GM21360 (cell line): ENCODE results near the gene DAG1.

ENCODE experiments used
- ATAC-seq: cut with Tn5 transposase; IDR thresholded peaks from one replicate; pipeline ENCODE4 v1.9.1; 2021; ENCODE audit warnings: mild to moderate bottlenecking, moderate library complexity; ENCODE audit not compliant: unreplicated experiment

Gene DAG1

GRCh38 chr3:49469936-49470713 lies at the start of gene DAG1:
Gene DAG1, plus strand, starts transcription at chr3:49470267. Its CDS starts 40,268 bp downstream, at chr3:49510535.
- peak; percentile 85 for ATAC-seq

DNA sequence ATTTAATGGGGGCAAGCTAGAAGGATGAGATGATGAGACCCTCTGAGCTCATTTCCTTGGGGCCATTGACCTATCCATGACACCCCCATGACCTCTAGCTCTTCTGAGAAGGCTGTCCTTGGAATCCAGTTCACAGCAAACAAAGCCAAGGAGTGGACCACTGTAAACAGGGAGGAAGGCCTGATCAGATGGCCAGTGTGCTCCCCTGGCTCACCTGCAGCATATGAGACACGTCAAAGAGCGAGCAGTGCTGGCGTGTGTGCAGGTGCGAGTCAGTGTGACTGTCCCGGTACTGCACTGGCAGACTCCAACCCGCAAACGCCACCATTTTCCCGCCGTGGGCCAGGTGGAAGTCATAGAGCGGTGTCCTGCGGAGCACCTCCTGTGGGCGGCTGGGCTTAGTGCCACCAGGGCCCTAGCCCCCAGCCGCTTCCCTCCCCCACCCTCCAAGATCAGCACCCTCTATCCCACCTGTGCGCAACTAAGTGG lies 48.1 kb upstream of the DAG1 start:
- ATAC-seq = no peak

GRCh38 chr3:49422379-49423248 lies 47.5 kb upstream of the DAG1 start, which contains the start of gene AMT:
Gene AMT, minus strand, starts transcription at chr3:49422473. Its CDS starts 23 bp downstream, at chr3:49422450.
- ATAC-seq = no peak

DNA sequence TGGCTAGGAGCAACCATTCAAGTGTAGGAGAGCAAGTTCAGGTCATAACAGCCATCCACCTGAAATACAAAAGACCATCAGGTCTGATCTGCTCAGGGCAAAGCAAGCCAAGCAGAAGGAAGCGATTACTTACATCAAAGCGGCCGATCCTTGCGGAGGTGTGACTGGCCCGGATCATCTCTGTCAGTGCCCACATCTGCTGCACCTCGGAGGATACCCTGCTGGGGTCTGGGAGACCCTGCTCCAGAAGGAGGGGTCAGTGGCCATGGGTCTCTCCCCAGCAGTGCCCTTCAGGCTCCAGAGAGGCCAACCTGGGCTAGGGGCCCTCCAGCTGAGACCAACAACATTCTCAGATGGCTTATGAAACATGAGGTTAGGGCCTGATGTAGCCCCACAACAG lies 45.3 kb upstream of the DAG1 start:
- no peak for ATAC-seq

DNA sequence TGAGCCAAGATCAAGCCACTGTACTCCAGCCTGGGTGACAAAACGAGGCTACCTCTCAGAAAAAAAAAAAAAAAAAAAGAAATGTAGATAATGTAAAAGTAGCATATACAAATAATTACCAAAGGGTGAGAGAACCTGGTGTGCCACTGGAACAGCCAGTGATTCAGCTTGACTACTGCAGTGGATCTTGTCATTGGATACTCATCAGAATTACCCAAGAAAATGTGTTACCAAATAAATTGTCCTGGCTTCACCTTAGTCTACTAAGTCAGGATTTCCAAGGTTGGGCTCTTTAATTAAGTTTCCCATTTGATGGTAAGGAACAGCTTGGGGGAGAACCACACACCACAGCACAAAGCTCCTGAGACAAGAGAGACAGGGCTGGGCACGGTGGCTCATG lies 42.5 kb upstream of the DAG1 start:
- ATAC-seq = no peak

- ATAC-seq = no peak
Observed at GRCh38 chr3:49428752-49429080, 41.4 kb upstream of the DAG1 start.

- no peak for ATAC-seq
Observed at GRCh38 chr3:49434731-49435130, 35.3 kb upstream of the DAG1 start.

GRCh38 chr3:49445391-49445790 lies 24.7 kb upstream of the DAG1 start:
- ATAC-seq = no peak

DNA sequence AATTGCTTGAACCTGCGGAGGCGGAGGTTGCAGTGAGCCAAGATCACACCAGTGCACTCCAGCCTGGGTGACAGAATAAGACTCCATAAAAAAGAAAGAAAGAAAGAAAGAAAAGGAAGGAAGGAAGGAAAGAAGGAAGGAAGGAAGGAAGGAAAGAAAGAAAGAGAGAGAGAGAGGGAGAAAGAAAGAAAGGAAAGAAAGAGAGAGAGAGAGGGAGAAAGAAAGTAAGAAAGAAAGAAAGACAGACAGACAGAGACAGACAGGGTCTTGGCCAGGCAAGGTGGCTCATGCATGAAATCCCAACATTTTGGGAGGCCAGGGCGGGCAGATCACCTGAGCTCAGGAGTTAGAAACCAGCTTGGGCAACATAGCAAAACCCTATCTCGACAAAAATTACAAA lies 16.4 kb upstream of the DAG1 start:
- ATAC-seq = no peak

DNA sequence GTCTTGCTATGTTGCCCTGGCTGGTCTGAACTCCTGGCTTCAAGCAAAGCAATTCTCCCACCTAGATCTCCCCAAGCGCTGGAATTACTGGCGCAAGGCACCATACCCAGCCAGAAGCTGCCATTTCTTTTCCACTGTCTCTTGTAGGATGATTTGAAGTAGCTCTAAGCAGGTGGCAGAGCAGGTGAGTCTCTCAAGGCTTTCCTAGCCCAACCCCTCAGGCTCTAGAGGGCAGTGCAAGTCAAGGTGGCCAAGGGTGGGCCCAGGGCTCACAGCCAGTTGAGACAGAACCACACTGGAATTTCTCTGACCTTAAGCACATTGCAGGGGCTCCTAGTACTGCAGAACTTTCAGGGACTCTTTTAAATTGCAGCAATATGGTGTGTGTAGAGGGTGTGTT lies 15.6 kb upstream of the DAG1 start:
- ATAC-seq = no peak

- ATAC-seq = no peak
Observed at GRCh38 chr3:49454898-49455681, 15.0 kb upstream of the DAG1 start.

- ATAC-seq = no peak
Observed at GRCh38 chr3:49456466-49456865, 13.6 kb upstream of the DAG1 start.

DNA sequence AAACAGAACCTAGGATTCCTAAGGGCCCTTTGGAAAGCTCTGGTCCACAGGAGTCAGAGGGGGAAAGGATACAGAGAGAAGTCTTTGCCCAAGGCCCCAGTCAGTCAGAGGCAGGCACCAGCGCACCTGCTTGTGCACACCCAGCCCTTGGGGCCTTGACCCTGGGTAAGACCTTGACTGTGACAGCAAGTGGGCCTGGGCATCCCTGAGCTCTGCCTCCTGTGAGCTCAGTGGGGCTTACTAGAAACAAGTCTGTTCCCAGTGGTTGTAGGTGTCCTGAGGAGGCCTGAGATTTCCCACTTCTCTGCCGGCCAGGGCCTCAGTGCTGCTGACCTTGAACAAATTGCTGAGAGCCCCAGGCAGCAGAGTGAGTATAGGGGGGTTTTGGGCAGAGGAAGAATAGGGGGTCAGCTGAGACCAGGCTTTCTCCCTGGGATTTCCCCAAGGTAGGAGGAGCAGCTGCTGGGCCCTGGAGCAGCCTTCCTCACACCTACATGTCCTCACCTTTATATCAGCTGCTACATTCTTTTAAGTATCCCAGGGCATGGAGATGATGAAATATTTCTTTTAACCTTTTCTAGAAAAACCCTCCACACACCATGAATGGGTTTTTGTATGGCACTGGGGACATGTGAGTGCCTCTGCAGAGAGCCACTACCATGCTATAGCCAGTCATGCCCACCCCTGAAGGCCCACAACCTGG lies 9.7 kb upstream of the DAG1 start:
- ATAC-seq = no peak

DNA sequence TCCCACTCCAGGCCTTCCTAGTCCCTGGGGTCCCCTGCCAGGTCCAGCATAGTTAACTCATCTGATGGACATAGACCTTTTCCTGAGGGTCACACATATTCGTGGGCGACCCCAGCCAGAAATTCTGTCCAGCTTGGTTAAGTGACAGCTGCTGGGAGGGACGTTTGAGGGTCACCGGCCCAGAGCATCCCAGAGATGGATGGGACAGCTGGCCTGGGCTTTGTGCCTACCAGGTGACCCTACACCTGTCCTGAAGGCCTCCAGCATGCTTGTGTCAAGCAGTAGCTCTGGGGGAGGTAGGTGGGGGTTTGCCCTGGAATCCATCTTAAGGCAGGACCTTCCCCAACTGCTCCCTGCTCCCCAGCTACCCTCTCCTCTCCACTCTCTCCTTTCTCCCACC lies 9.1 kb upstream of the DAG1 start:
- no peak for ATAC-seq

DNA sequence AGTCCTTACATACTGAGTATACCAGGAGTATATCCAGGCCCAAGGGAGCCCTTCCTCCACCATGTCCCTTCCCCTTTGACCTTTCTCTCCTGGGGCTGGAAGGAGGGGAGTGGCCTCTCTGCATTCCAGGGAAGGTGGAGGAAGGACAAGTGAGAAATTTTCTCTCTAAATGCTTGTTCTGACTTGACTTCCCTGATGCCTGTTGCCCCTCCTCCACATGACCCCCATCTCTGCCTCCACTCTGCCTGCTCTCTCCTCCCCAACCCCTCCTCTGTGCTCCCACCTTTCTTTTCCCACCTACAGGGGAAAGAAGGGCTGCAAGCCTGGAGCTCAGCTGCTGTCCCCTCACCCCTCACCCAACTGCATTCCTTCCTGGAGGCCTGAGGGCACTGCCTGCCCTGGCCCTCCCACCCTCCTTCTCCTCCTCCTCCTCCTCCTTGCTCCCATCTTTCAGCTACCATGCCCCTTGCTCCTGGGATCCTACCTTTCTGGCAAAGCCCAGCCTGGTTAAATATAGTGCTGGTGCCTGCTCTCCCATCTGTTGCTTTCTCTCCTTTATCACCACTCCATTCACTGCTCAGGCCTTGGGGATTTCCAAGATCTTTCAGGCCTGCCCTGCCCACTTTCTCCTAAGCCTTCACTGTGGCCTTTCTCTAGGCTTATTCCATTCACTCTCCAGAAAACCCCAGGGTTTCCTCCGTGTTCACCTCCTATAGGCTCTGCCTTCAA lies 8.5 kb upstream of the DAG1 start:
- ATAC-seq = no peak

GRCh38 chr3:49462222-49462621 lies 7.8 kb upstream of the DAG1 start:
- ATAC-seq = no peak

DNA sequence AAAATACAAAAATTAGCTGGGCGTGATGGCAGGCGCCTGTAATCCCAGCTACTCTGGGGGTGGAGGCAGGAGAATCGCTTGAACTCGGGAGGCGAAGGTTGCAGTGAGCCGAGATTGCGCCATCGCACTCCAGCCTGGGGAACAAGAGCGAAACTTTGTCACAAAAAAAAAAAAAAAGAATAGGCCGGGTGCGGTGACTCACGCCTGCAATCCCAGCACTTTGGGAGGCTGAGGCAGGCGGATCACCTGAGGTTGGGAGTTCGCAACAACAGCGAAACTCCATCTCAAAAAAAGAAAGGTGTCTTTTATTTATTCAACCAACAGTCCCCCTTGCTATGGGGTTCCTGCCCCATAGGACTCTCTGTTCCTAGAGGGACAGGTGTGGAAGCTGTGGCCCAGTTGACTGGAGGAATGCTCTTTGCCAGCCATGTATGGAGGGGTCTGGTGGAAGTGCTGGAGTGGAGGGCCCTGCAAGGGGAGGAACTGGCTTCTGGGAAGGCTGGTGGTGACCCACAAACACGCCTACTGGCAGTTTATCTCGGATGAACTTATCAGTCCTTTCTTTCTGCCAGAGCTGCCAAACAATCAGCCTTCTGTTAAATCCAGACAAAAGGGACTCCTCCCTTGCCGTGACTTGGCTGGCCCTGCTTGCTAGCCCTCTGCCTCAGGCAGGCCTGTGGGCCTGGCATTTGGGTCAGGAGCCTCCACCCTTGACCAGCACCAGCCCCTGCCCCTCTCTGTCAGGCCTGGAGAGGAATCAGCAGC lies 4.6 kb upstream of the DAG1 start:
- ATAC-seq = no peak

- ATAC-seq = no peak
Observed at GRCh38 chr3:49466085-49466484, 4.0 kb upstream of the DAG1 start.
